ENCODE data around the gene TECPR1.

GRCh38 chr7:98170966-98171365 is 81.1 kb downstream of the TECPR1 start:
- TF ChIP-seq CTCF (IDR thresholded peaks at IDR 0.05) (no peak), POLR2A (IDR thresholded peaks at IDR 0.05) (no peak)

All from lower leg skin (tissue), 3 donors.